ENCODE results near the gene LIPN.

Gene LIPN

GRCh38 chr10:88786032-88786770 lies 26.4 kb downstream of the LIPN start:
- DNase-seq, result no peak

- no peak for DNase-seq
Measured at GRCh38 chr10:88787463-88787862, 27.6 kb downstream of the LIPN start.

GRCh38 chr10:88788924-88789323 lies 29.1 kb downstream of the LIPN start:
- DNase-seq, result no peak

GRCh38 chr10:88791924-88792323 lies 32.1 kb downstream of the LIPN start:
- no peak for DNase-seq

- DNase-seq, result no peak
Measured at GRCh38 chr10:88792661-88793060, 32.8 kb downstream of the LIPN start.

- no peak for DNase-seq
Measured at GRCh38 chr10:88793712-88794299, 34.0 kb downstream of the LIPN start.

GRCh38 chr10:88794731-88795130 lies 34.9 kb downstream of the LIPN start:
- DNase-seq, result no peak

- DNase-seq, result no peak
Measured at GRCh38 chr10:88800152-88801125, 40.6 kb downstream of the LIPN start.

GRCh38 chr10:88802523-88803285 lies 42.9 kb downstream of the LIPN start, which contains the start of gene LIPM:
Gene LIPM (plus strand): TSS chr10:88802730. CDS start chr10:88802897, 167 bp downstream.
- no peak for DNase-seq

- no peak for DNase-seq
Measured at GRCh38 chr10:88803641-88804040, 43.8 kb downstream of the LIPN start.

- DNase-seq, result no peak
Measured at GRCh38 chr10:88804083-88804812, 44.4 kb downstream of the LIPN start.

GRCh38 chr10:88805361-88805760 lies 45.5 kb downstream of the LIPN start:
- DNase-seq, result no peak

- no peak for DNase-seq
Measured at GRCh38 chr10:88805924-88806323, 46.1 kb downstream of the LIPN start.

GRCh38 chr10:88809621-88810020 lies 49.8 kb downstream of the LIPN start:
- no peak for DNase-seq

- peak; percentile 29 for DNase-seq
Measured at GRCh38 chr10:88810196-88810961, 50.6 kb downstream of the LIPN start.

GRCh38 chr10:88813200-88813599 lies 53.4 kb downstream of the LIPN start:
- DNase-seq, result no peak

- DNase-seq, result no peak
Measured at GRCh38 chr10:88819290-88819689, 59.5 kb downstream of the LIPN start.

- DNase-seq, result no peak
Measured at GRCh38 chr10:88820748-88821401, 61.1 kb downstream of the LIPN start.

- no peak for DNase-seq
Measured at GRCh38 chr10:88826388-88826787, 66.6 kb downstream of the LIPN start.

- DNase-seq, result no peak
Measured at GRCh38 chr10:88827671-88828070, 67.9 kb downstream of the LIPN start.

- DNase-seq, result no peak
Measured at GRCh38 chr10:88828310-88828709, 68.5 kb downstream of the LIPN start.

All from activated gamma-delta T cell treated with Interleukin-2 at 50 U/mL for 16 hours (primary cell).